Esophagus squamous epithelium (tissue), 4 donors: ENCODE results near the gene TMEM176B.

Source experiments
- POLR2A ChIP-seq, 4 donors: fragments of 450-650 bp; IDR thresholded peaks; one replicate each; pipeline ENCODE4 v1.6.1; 2017; ENCODE audit warnings: antibody characterized with exemption in 4 of 4, mild to moderate bottlenecking in 4 of 4, moderate library complexity in 3 of 4
- TF ChIP-seq, protein P1 (sequence below), 6 experiments: fragments of 450-650 bp in 4 of 6; fragments of 200-600 bp in 2 of 6; sonication (generic) in 2 of 6; IDR thresholded peaks; one replicate each; pipeline ENCODE4 v1.5.1; 2016 to 2019; ENCODE audit warnings: antibody characterized with exemption in 6 of 6, mild to moderate bottlenecking in 4 of 6, moderate library complexity in 4 of 6

DNA sequence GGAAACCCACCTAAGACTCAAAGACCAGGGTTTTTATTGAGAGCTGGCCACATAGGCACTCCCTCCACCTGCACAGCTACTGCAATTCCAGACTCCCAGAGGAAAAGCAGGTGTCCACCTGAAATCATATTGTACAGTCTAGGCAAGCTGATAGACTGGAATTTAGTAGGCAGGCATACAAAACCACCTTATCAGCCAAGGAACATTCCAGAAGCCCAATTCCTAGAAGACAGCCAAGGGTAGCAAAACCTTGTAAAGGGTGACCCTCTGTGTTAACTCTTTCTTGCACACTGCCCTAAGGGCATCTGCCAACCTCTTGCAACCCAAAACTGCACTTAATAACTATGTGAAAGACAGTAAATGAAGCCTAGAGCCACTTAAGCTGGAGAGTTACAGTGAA is 5.7 kb upstream of the TMEM176B start:
- TF ChIP-seq POLR2A (IDR thresholded peaks at IDR 0.05) = no peak
- TF ChIP-seq, protein P1, sequence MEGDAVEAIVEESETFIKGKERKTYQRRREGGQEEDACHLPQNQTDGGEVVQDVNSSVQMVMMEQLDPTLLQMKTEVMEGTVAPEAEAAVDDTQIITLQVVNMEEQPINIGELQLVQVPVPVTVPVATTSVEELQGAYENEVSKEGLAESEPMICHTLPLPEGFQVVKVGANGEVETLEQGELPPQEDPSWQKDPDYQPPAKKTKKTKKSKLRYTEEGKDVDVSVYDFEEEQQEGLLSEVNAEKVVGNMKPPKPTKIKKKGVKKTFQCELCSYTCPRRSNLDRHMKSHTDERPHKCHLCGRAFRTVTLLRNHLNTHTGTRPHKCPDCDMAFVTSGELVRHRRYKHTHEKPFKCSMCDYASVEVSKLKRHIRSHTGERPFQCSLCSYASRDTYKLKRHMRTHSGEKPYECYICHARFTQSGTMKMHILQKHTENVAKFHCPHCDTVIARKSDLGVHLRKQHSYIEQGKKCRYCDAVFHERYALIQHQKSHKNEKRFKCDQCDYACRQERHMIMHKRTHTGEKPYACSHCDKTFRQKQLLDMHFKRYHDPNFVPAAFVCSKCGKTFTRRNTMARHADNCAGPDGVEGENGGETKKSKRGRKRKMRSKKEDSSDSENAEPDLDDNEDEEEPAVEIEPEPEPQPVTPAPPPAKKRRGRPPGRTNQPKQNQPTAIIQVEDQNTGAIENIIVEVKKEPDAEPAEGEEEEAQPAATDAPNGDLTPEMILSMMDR (IDR thresholded peaks at IDR 0.05) = no peak
